ENCODE measurements around the gene DGKE.

Gene DGKE

GRCh38 chr17:56918916-56919315, 85.0 kb downstream of the DGKE start:
- DNase-seq = no peak

All from hippocampal formation (tissue), 2 donors.